ENCODE data around the gene RDH14. TPM values are rescaled to one million over a fixed set of nuclear protein-coding genes. Genes with fewer than 3 reads are reported as not detected.

RDH14 gene
- polyA plus RNA-seq, 1 donor, result 30.6 TPM

DNA sequence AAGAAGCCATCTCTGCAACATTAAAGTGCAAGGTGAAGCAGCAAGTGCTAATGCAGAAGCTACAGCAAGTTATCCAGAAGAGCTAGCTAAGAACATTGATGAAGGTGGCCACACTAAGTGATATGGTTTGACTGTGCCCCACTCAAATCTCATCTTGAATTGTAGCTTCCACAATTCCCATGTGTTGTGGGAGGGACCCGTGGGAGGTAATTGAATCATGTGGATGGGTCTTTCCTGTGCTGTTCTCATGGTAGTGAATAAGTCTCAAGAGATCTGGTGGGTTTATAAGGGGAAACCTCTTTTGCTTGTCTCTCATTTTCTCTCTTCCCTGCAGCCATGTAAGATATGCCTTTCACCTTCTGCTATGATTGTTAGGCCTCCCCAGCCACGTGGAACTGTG is 11.4 kb downstream of the RDH14 start:
- 100% methylated on average over 1 of the region's 2 CpGs for whole genome bisulfite sequencing (ENCODE audit: insufficient coverage, low lambda C conversion rate)
- no peaks in the 10 kb centered on the region for H3K4me1 ChIP-seq (ENCODE audit: control insufficient read depth, insufficient read depth, low read length)
- H3K9me3 ChIP-seq (ENCODE audit: control insufficient read depth, low read depth, low read length), result no peaks in the 10 kb centered on the region
- H3K4me3 ChIP-seq (ENCODE audit: low read length), result no peak overlapping the region
- H3K27me3 ChIP-seq (ENCODE audit: control insufficient read depth, insufficient read depth, low read length), result no peaks in the 10 kb centered on the region
- peaks cover under 1% of the 10 kb centered on the region for H3K36me3 ChIP-seq (ENCODE audit: control insufficient read depth, insufficient read depth, low read length)
- H3K27ac ChIP-seq (ENCODE audit: low read length), result no peak overlapping the region
- no peak for DNase-seq

- Histone ChIP-seq H3K27ac (ENCODE audit: low read length) (no peak overlapping the region), H3K27me3 (ENCODE audit: control insufficient read depth, insufficient read depth, low read length) (no peaks in the 10 kb centered on the region), H3K4me3 (ENCODE audit: low read length) (no peak overlapping the region), H3K36me3 (ENCODE audit: control insufficient read depth, insufficient read depth, low read length) (no peaks in the 10 kb centered on the region), H3K9me3 (ENCODE audit: control insufficient read depth, low read depth, low read length) (no peaks in the 10 kb centered on the region), H3K4me1 (ENCODE audit: control insufficient read depth, insufficient read depth, low read length) (no peaks in the 10 kb centered on the region)
- DNase-seq, result no peak
- 100% methylated on average over 1 of the region's 1 CpG for WGBS (ENCODE audit: insufficient coverage, low lambda C conversion rate)
Observed at GRCh38 chr2:18548621-18549020, 11.8 kb downstream of the RDH14 start.

- Histone ChIP-seq H3K9me3 (ENCODE audit: control insufficient read depth, low read depth, low read length) (no peaks in the 10 kb centered on the region), H3K27me3 (ENCODE audit: control insufficient read depth, insufficient read depth, low read length) (no peaks in the 10 kb centered on the region), H3K27ac (ENCODE audit: low read length) (no peak overlapping the region), H3K4me1 (ENCODE audit: control insufficient read depth, insufficient read depth, low read length) (no peaks in the 10 kb centered on the region), H3K4me3 (ENCODE audit: low read length) (no peak overlapping the region), H3K36me3 (ENCODE audit: control insufficient read depth, insufficient read depth, low read length) (no peaks in the 10 kb centered on the region)
- no CpG with 5 or more reads among the region's 2 CpGs for WGBS (ENCODE audit: insufficient coverage, low lambda C conversion rate)
- DNase-seq, result no peak
Observed at GRCh38 chr2:18546567-18546966, 13.9 kb downstream of the RDH14 start.

- H3K27me3 ChIP-seq (ENCODE audit: control insufficient read depth, insufficient read depth, low read length), result no peaks in the 10 kb centered on the region
- H3K4me1 ChIP-seq (ENCODE audit: control insufficient read depth, insufficient read depth, low read length), result no peaks in the 10 kb centered on the region
- WGBS (ENCODE audit: insufficient coverage, low lambda C conversion rate), result 96% methylated on average over 3 of the region's 4 CpGs
- no peak overlapping the region for H3K4me3 ChIP-seq (ENCODE audit: low read length)
- no peaks in the 10 kb centered on the region for H3K9me3 ChIP-seq (ENCODE audit: control insufficient read depth, low read depth, low read length)
- no peaks in the 10 kb centered on the region for H3K36me3 ChIP-seq (ENCODE audit: control insufficient read depth, insufficient read depth, low read length)
- no peak for DNase-seq
- no peak overlapping the region for H3K27ac ChIP-seq (ENCODE audit: low read length)
Observed at GRCh38 chr2:18545384-18545783, 15.1 kb downstream of the RDH14 start.

GRCh38 chr2:18544171-18544570 is 16.3 kb downstream of the RDH14 start:
- no peak overlapping the region for H3K27ac ChIP-seq (ENCODE audit: low read length)
- 100% methylated on average over 1 of the region's 3 CpGs for whole genome bisulfite sequencing (ENCODE audit: insufficient coverage, low lambda C conversion rate)
- no peak overlapping the region for H3K4me3 ChIP-seq (ENCODE audit: low read length)
- no peaks in the 10 kb centered on the region for H3K36me3 ChIP-seq (ENCODE audit: control insufficient read depth, insufficient read depth, low read length)
- no peaks in the 10 kb centered on the region for H3K9me3 ChIP-seq (ENCODE audit: control insufficient read depth, low read depth, low read length)
- no peaks in the 10 kb centered on the region for H3K27me3 ChIP-seq (ENCODE audit: control insufficient read depth, insufficient read depth, low read length)
- no peaks in the 10 kb centered on the region for H3K4me1 ChIP-seq (ENCODE audit: control insufficient read depth, insufficient read depth, low read length)
- DNase-seq, result no peak

DNA sequence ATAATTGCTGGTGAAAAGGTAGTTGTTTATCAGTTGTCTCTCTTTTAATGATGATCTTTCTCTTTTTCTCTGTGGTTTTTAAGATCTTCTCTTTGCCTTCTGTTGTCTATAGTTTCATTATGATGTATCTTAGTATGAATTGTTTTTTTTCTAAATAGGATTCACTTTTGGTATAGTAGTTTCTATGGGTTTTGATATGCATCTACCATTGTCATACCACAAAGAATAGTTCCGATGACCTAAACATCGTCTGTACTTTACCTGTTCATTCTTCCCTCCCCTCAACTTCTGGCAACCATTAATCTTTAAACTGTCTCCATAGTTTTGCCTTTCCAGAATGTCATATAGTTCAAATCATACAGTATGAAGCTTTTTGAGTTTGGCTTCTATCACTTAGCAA is 19.6 kb downstream of the RDH14 start:
- no peak for DNase-seq
- Histone ChIP-seq H3K9me3 (ENCODE audit: control insufficient read depth, low read depth, low read length) (no peaks in the 10 kb centered on the region), H3K4me1 (ENCODE audit: control insufficient read depth, insufficient read depth, low read length) (peaks cover 9% of the 10 kb centered on the region), H3K36me3 (ENCODE audit: control insufficient read depth, insufficient read depth, low read length) (no peaks in the 10 kb centered on the region), H3K27ac (ENCODE audit: low read length) (no peak overlapping the region), H3K27me3 (ENCODE audit: control insufficient read depth, insufficient read depth, low read length) (no peaks in the 10 kb centered on the region), H3K4me3 (ENCODE audit: low read length) (no peak overlapping the region)
- 100% methylated on average over 2 of the region's 2 CpGs for WGBS (ENCODE audit: insufficient coverage, low lambda C conversion rate)

DNA sequence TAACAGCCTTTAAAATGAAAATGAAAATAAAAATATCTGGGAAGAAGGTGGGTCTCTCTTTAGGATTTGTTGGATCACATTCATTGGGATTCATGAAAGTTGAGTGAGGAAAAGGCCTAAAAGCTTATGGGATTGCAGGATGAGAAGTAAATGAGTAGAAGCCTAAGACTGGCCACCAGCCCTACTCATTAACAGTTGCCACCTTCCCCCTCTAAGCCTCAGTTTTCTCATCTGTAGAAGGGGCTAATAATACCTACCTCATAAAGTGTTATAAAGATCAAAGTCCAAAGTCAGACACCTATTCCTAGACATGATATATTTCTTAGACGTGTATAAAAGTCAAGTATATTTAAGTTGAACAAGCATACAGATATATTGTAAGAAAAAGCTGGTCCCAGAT is 23.8 kb downstream of the RDH14 start:
- Histone ChIP-seq H3K36me3 (ENCODE audit: control insufficient read depth, insufficient read depth, low read length) (no peaks in the 10 kb centered on the region), H3K9me3 (ENCODE audit: control insufficient read depth, low read depth, low read length) (no peaks in the 10 kb centered on the region), H3K27me3 (ENCODE audit: control insufficient read depth, insufficient read depth, low read length) (no peaks in the 10 kb centered on the region), H3K4me1 (ENCODE audit: control insufficient read depth, insufficient read depth, low read length) (peaks cover 12% of the 10 kb centered on the region), H3K27ac (ENCODE audit: low read length) (no peak overlapping the region), H3K4me3 (ENCODE audit: low read length) (no peak overlapping the region)
- DNase-seq, result no peak
- 100% methylated on average over 1 of the region's 1 CpG for WGBS (ENCODE audit: insufficient coverage, low lambda C conversion rate)

DNA sequence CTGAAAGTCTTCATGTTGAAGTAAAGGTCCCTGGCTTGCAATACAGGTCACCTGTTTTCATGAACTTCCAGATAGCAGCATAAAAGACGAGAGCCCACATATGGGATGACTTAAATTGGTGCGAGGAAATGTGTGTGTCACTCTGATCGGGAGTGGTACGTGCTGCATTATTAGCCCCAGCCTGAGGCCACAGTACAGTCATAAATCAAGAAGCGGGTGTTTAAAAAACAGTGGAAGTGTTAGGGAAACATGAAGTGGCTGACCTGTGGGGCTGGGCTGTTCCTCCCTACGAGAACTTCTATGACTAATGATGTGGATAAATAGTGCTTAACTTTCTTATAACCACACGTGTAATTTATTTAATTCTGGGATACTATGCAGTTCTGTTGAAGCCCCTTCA is 24.4 kb downstream of the RDH14 start:
- H3K27me3 ChIP-seq (ENCODE audit: control insufficient read depth, insufficient read depth, low read length), result no peaks in the 10 kb centered on the region
- no peak overlapping the region for H3K4me3 ChIP-seq (ENCODE audit: low read length)
- WGBS (ENCODE audit: insufficient coverage, low lambda C conversion rate), result 0% methylated on average over 1 of the region's 7 CpGs
- no peak overlapping the region for H3K27ac ChIP-seq (ENCODE audit: low read length)
- H3K9me3 ChIP-seq (ENCODE audit: control insufficient read depth, low read depth, low read length), result no peaks in the 10 kb centered on the region
- peaks cover 14% of the 10 kb centered on the region for H3K4me1 ChIP-seq (ENCODE audit: control insufficient read depth, insufficient read depth, low read length)
- no peaks in the 10 kb centered on the region for H3K36me3 ChIP-seq (ENCODE audit: control insufficient read depth, insufficient read depth, low read length)
- DNase-seq, result peak; percentile 38 to 76

- peak; percentile 33 to 64 for DNase-seq
- Histone ChIP-seq H3K36me3 (ENCODE audit: control insufficient read depth, insufficient read depth, low read length) (no peaks in the 10 kb centered on the region), H3K27ac (ENCODE audit: low read length) (no peak overlapping the region), H3K4me1 (ENCODE audit: control insufficient read depth, insufficient read depth, low read length) (peaks cover 17% of the 10 kb centered on the region), H3K9me3 (ENCODE audit: control insufficient read depth, low read depth, low read length) (no peaks in the 10 kb centered on the region), H3K27me3 (ENCODE audit: control insufficient read depth, insufficient read depth, low read length) (no peaks in the 10 kb centered on the region), H3K4me3 (ENCODE audit: low read length) (no peak overlapping the region)
- no CpG with 5 or more reads among the region's 1 CpG for WGBS (ENCODE audit: insufficient coverage, low lambda C conversion rate)
Observed at GRCh38 chr2:18531194-18531593, 29.3 kb downstream of the RDH14 start.

DNA sequence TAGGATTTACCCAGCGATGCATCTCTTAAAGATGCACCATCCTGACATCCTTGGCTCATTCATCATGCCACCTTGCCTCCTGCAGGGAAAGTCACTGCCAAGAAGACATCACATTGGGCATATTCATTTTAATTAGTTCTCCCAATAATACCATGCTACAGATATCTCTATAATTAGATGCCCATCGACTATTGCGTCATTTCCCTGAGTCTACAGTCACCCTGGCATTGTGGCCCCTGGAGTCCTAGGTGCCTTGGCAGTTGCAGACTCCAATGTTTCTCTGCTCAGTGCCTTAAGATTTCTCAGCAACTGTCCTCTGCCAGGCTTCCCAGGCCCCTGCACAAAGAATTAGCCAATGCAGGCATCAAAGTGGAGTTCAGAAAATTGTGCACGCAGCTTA is 32.6 kb downstream of the RDH14 start:
- no peak overlapping the region for H3K4me3 ChIP-seq (ENCODE audit: low read length)
- no peaks in the 10 kb centered on the region for H3K9me3 ChIP-seq (ENCODE audit: control insufficient read depth, low read depth, low read length)
- H3K36me3 ChIP-seq (ENCODE audit: control insufficient read depth, insufficient read depth, low read length), result no peaks in the 10 kb centered on the region
- no peak overlapping the region for H3K27ac ChIP-seq (ENCODE audit: low read length)
- DNase-seq, result no peak
- H3K4me1 ChIP-seq (ENCODE audit: control insufficient read depth, insufficient read depth, low read length), result peaks cover 12% of the 10 kb centered on the region
- no CpG with 5 or more reads among the region's 4 CpGs for WGBS (ENCODE audit: insufficient coverage, low lambda C conversion rate)
- no peaks in the 10 kb centered on the region for H3K27me3 ChIP-seq (ENCODE audit: control insufficient read depth, insufficient read depth, low read length)

DNA sequence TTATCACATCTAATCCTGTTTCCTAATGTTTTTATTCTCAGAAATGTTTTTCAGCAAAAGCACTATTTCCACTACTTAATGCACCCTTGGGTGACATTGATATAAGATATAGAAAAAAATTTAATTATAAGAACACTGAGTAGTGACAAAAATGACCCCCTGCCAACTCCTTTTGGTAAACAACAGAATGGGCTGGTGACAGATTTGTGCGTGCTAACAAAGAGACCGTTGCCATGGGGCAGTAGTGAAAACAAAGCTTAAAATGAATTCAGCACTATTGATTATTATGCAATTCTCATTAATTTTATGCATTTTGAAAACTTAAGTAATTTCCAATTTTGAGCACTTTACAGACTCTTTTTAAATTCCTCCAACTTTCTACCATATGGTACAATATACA is 33.1 kb downstream of the RDH14 start:
- no peak for DNase-seq
- Histone ChIP-seq H3K9me3 (ENCODE audit: control insufficient read depth, low read depth, low read length) (no peaks in the 10 kb centered on the region), H3K27ac (ENCODE audit: low read length) (no peak overlapping the region), H3K4me3 (ENCODE audit: low read length) (no peak overlapping the region), H3K4me1 (ENCODE audit: control insufficient read depth, insufficient read depth, low read length) (peaks cover 15% of the 10 kb centered on the region), H3K27me3 (ENCODE audit: control insufficient read depth, insufficient read depth, low read length) (no peaks in the 10 kb centered on the region), H3K36me3 (ENCODE audit: control insufficient read depth, insufficient read depth, low read length) (no peaks in the 10 kb centered on the region)
- WGBS (ENCODE audit: insufficient coverage, low lambda C conversion rate), result no CpG with 5 or more reads among the region's 2 CpGs

All from large intestine (tissue), 3 donors.